ENCODE results near the gene SDK1. TPM values are rescaled to one million over a fixed set of nuclear protein-coding genes. Genes with fewer than 3 reads are reported as not detected.

The SDK1 gene
- total RNA-seq, 4 donors from 2014 or later: 2.5 to 12.9 (median 6.1) TPM

DNA sequence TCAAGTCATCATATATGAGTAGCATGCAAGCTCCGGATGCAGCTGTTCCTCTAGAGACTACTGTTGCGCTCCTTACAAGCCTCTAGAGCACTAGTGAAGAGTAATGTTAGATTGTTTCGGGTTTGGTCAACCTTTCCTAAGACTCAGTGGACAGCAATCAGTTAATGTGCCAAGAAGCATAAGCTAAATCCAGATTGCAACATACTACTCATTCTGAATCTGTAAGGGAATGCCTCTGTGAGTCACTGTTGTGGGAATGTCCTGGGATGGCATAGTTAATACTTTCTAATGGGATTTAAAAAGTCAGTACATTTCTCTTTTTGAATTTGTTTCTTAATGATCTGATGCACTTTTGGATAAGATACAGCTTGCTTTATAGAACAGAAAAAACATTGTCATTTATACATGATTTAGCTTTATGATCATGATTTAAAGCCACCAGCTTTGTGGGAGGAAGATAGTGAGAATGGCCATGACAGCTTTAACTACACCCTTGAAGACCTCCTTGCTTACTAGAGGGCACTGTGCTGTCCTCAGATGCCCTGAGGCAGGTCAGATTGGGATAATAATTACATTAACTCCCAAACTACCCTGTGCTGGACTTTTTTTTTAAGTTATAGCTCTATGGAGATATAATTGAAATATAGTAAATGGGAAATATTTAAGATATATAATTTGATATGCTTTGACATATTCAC lies 138.4 kb downstream of the SDK1 start:
- Histone ChIP-seq H3K9me3 (no peaks in the 10 kb centered on the region), H3K27ac (no peak overlapping the region), H3K36me3 (no peaks in the 10 kb centered on the region), H3K27me3 (no peaks in the 10 kb centered on the region), H3K4me3 (no peak overlapping the region), H3K4me1 (no peaks in the 10 kb centered on the region)
- DNase-seq (ENCODE audit: low spot score in 2 of 2): no peak
- TF ChIP-seq POLR2A (IDR thresholded peaks at IDR 0.05): no peak
- TF ChIP-seq CTCF (IDR thresholded peaks at IDR 0.05): no peak
- no peak for TF ChIP-seq POLR2AphosphoS5 (IDR thresholded peaks at IDR 0.05)
- TF ChIP-seq EP300 (IDR thresholded peaks at IDR 0.05): no peak
- 71% methylated on average over 3 of the region's 3 CpGs for WGBS

- 82% methylated on average over 2 of the region's 2 CpGs for WGBS
- Histone ChIP-seq H3K27me3 (no peaks in the 10 kb centered on the region), H3K36me3 (no peaks in the 10 kb centered on the region), H3K4me3 (no peak overlapping the region), H3K9me3 (peaks cover 6% of the 10 kb centered on the region), H3K27ac (no peak overlapping the region), H3K4me1 (no peaks in the 10 kb centered on the region)
- TF ChIP-seq EP300 (IDR thresholded peaks at IDR 0.05) (no peak), CTCF (IDR thresholded peaks at IDR 0.05) (no peak), POLR2AphosphoS5 (IDR thresholded peaks at IDR 0.05) (no peak), POLR2A (IDR thresholded peaks at IDR 0.05) (no peak)
- DNase-seq (ENCODE audit: low spot score in 2 of 2): no peak
Measured at GRCh38 chr7:3440509-3440908, 139.5 kb downstream of the SDK1 start.

DNA sequence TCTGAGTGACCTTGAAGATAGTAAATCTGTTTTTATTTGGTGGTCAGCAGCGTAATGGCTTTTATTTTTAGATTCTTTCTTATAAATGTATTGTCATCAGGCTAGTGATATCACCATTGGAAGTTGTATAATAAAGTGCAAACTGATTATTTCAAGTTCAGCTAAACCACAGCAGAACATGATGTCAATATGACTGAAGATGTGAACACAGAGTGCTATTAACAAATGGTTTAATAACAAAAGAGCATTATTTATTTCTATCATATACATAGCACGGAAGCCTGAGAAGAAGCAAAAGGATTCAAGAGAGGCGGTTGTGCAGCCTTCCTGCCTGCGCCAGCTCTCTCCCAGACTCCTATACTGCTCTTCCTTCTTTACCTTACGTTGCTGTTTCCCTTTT lies 142.7 kb downstream of the SDK1 start:
- no peak overlapping the region for H3K27ac ChIP-seq
- H3K4me1 ChIP-seq: no peaks in the 10 kb centered on the region
- TF ChIP-seq POLR2AphosphoS5 (IDR thresholded peaks at IDR 0.05) (no peak), CTCF (IDR thresholded peaks at IDR 0.05) (no peak), POLR2A (IDR thresholded peaks at IDR 0.05) (no peak), EP300 (IDR thresholded peaks at IDR 0.05) (no peak)
- H3K27me3 ChIP-seq: no peaks in the 10 kb centered on the region
- H3K4me3 ChIP-seq: no peak overlapping the region
- no peaks in the 10 kb centered on the region for H3K36me3 ChIP-seq
- no peak for DNase-seq (ENCODE audit: low spot score in 2 of 2)
- 87% methylated on average over 5 of the region's 5 CpGs for WGBS
- peaks cover 14% of the 10 kb centered on the region for H3K9me3 ChIP-seq

DNA sequence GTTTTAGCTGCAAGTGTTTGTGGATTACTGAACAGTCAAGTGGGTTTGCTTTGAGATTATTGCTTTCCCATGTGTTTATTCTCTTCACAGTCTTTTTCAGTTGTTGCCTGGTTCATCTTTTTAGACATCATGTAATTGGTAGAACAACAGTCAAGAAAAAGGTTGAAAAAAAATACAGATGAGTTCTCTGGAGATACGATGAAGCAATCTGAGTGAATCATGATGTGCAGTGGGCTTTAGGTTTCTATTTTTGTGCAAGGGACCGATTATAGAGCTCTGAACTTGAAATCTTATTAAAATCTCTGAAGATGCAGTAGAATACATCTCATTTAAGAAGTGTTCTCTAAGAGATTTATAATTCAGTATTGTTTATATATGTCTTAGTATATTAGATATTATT lies 145.7 kb downstream of the SDK1 start:
- DNase-seq (ENCODE audit: low spot score in 2 of 2): no peak
- Histone ChIP-seq H3K27ac (no peak overlapping the region), H3K27me3 (no peaks in the 10 kb centered on the region), H3K4me3 (no peak overlapping the region), H3K4me1 (no peaks in the 10 kb centered on the region), H3K9me3 (peaks cover 14% of the 10 kb centered on the region), H3K36me3 (no peaks in the 10 kb centered on the region)
- 90% methylated on average over 2 of the region's 2 CpGs for WGBS
- TF ChIP-seq POLR2AphosphoS5 (IDR thresholded peaks at IDR 0.05) (no peak), CTCF (IDR thresholded peaks at IDR 0.05) (no peak), EP300 (IDR thresholded peaks at IDR 0.05) (no peak), POLR2A (IDR thresholded peaks at IDR 0.05) (no peak)

DNA sequence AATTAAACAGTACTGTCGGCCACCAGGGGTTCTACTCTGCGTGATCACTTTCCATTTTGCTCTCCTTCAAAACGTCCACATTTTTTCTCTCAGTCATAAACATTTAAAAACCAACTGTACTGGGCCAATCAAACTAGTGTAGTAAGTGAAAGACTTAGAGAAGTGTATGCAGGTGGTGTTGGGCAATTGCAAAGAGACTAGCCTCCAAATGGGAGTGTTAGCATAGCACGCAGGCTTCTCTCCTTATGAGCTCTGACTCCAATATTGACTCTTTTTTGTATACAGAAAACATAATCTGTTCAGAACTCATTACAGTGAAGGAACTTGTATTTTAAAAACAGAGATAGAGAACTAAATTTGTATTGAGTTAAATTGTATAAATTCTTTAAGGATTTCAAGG lies 150.6 kb downstream of the SDK1 start:
- 84% methylated on average over 4 of the region's 4 CpGs for WGBS
- H3K36me3 ChIP-seq: no peaks in the 10 kb centered on the region
- TF ChIP-seq CTCF (IDR thresholded peaks at IDR 0.05): no peak
- no peak for TF ChIP-seq POLR2AphosphoS5 (IDR thresholded peaks at IDR 0.05)
- no peak for TF ChIP-seq POLR2A (IDR thresholded peaks at IDR 0.05)
- TF ChIP-seq EP300 (IDR thresholded peaks at IDR 0.05): no peak
- no peaks in the 10 kb centered on the region for H3K27me3 ChIP-seq
- no peak for DNase-seq (ENCODE audit: low spot score in 2 of 2)
- H3K4me1 ChIP-seq: no peaks in the 10 kb centered on the region
- H3K27ac ChIP-seq: no peak overlapping the region
- H3K9me3 ChIP-seq: peaks cover 4% of the 10 kb centered on the region
- no peak overlapping the region for H3K4me3 ChIP-seq
